ENCODE data around the gene SVOPL.

The SVOPL gene

GRCh38 chr7:138661069-138661635 is 40.0 kb downstream of the SVOPL start:
- no peak for DNase-seq (ENCODE audit: low read depth)

- no peak for DNase-seq (ENCODE audit: low read depth)
Observed at GRCh38 chr7:138658889-138659288, 42.3 kb downstream of the SVOPL start.

- DNase-seq (ENCODE audit: low read depth) = no peak
Observed at GRCh38 chr7:138657854-138658386, 43.2 kb downstream of the SVOPL start.

- no peak for DNase-seq (ENCODE audit: low read depth)
Observed at GRCh38 chr7:138656952-138657351, 44.2 kb downstream of the SVOPL start.

GRCh38 chr7:138654616-138655015 is 46.5 kb downstream of the SVOPL start:
- no peak for DNase-seq (ENCODE audit: low read depth)

GRCh38 chr7:138649506-138649905 is 51.7 kb downstream of the SVOPL start:
- no peak for DNase-seq (ENCODE audit: low read depth)

GRCh38 chr7:138645284-138645683 is 55.9 kb downstream of the SVOPL start:
- DNase-seq (ENCODE audit: low read depth) = no peak

- no peak for DNase-seq (ENCODE audit: low read depth)
Observed at GRCh38 chr7:138632826-138633602, 68.1 kb downstream of the SVOPL start.

- DNase-seq (ENCODE audit: low read depth) = no peak
Observed at GRCh38 chr7:138632384-138632783, 68.8 kb downstream of the SVOPL start.

GRCh38 chr7:138630059-138630610 is 71.0 kb downstream of the SVOPL start:
- DNase-seq (ENCODE audit: low read depth) = no peak

- DNase-seq (ENCODE audit: low read depth) = no peak
Observed at GRCh38 chr7:138627361-138627760, 73.8 kb downstream of the SVOPL start.

GRCh38 chr7:138626846-138627245 is 74.3 kb downstream of the SVOPL start:
- DNase-seq (ENCODE audit: low read depth) = no peak

- DNase-seq (ENCODE audit: low read depth) = no peak
Observed at GRCh38 chr7:138625849-138626230, 75.3 kb downstream of the SVOPL start.

- DNase-seq (ENCODE audit: low read depth) = no peak
Observed at GRCh38 chr7:138625084-138625848, 75.9 kb downstream of the SVOPL start.

GRCh38 chr7:138622841-138623240 is 78.3 kb downstream of the SVOPL start:
- DNase-seq (ENCODE audit: low read depth) = no peak

GRCh38 chr7:138618933-138619332 is 82.2 kb downstream of the SVOPL start:
- no peak for DNase-seq (ENCODE audit: low read depth)

- no peak for DNase-seq (ENCODE audit: low read depth)
Observed at GRCh38 chr7:138618506-138618905, 82.7 kb downstream of the SVOPL start.

GRCh38 chr7:138616085-138616484 is 85.1 kb downstream of the SVOPL start:
- no peak for DNase-seq (ENCODE audit: low read depth)

GRCh38 chr7:138613630-138614029 is 87.5 kb downstream of the SVOPL start:
- no peak for DNase-seq (ENCODE audit: low read depth)

- no peak for DNase-seq (ENCODE audit: low read depth)
Observed at GRCh38 chr7:138610671-138611170, 90.4 kb downstream of the SVOPL start.

GRCh38 chr7:138608275-138608674 is 92.9 kb downstream of the SVOPL start:
- DNase-seq (ENCODE audit: low read depth) = no peak
